GM23248 (cell line): Measurements from ENCODE around the gene UBE3B. TPM values are rescaled to one million over a fixed set of nuclear protein-coding genes. Genes with fewer than 3 reads are reported as not detected.

Source experiments
- DNase-seq: peaks from one replicate; pipeline ENCODE4 v3.0.0-alpha.2; 2015
- H2AFZ ChIP-seq: fragments of 200-600 bp; sonication (generic); 2 replicates; pipeline ENCODE4 v1.6.1; 2016; ENCODE audit warnings: antibody characterized with exemption
- H3F3A ChIP-seq: fragments of 200-600 bp; sonication (generic); 2 replicates; pipeline ENCODE4 v1.6.1; 2016; ENCODE audit warnings: mild to moderate bottlenecking, antibody characterized with exemption, mixed run types; ENCODE audit not compliant: insufficient read depth
- H3K27ac ChIP-seq: fragments of 200-600 bp; sonication (generic); 2 replicates; pipeline ENCODE4 v1.5.1; 2016; ENCODE audit warnings: mild to moderate bottlenecking
- H3K27me3 ChIP-seq: fragments of 200-600 bp; sonication (generic); replicated peaks from 2 replicates; pipeline ENCODE4 v1.6.1; 2016; ENCODE audit warnings: mild to moderate bottlenecking; ENCODE audit not compliant: insufficient read depth
- H3K36me3 ChIP-seq: fragments of 200-600 bp; sonication (generic); 2 replicates; pipeline ENCODE4 v1.6.1; 2016; ENCODE audit warnings: low read depth, mild to moderate bottlenecking
- H3K4me1 ChIP-seq: fragments of 200-600 bp; sonication (generic); 2 replicates; pipeline ENCODE4 v1.6.1; 2016; ENCODE audit warnings: mild to moderate bottlenecking; ENCODE audit not compliant: insufficient read depth
- H3K4me2 ChIP-seq: fragments of 200-600 bp; sonication (generic); one replicate; pipeline ENCODE4 v1.6.1; 2016; ENCODE audit warnings: mild to moderate bottlenecking; ENCODE audit not compliant: unreplicated experiment
- H3K4me3 ChIP-seq: fragments of 200-600 bp; sonication (generic); 2 replicates; pipeline ENCODE4 v1.5.1; 2016; ENCODE audit warnings: mild to moderate bottlenecking
- H3K79me2 ChIP-seq: fragments of 200-600 bp; sonication (generic); 2 replicates; pipeline ENCODE4 v1.6.1; 2016; ENCODE audit warnings: mild to moderate bottlenecking; ENCODE audit not compliant: insufficient read depth
- H3K9ac ChIP-seq: fragments of 200-600 bp; sonication (generic); 2 replicates; pipeline ENCODE4 v1.6.1; 2016; ENCODE audit warnings: mild to moderate bottlenecking
- H3K9me2 ChIP-seq: fragments of 200-600 bp; sonication (generic); 2 replicates; pipeline ENCODE4 v1.6.1; 2016; ENCODE audit warnings: mixed run types, mild to moderate bottlenecking, moderate library complexity; ENCODE audit not compliant: insufficient read depth
- H3K9me3 ChIP-seq: fragments of 200-600 bp; sonication (generic); one replicate; pipeline ENCODE4 v1.6.1; 2017; ENCODE audit warnings: low read depth
- H4K20me1 ChIP-seq: fragments of 200-600 bp; sonication (generic); 2 replicates; pipeline ENCODE4 v1.6.0; 2016; ENCODE audit not compliant: insufficient read depth
- EZH2 ChIP-seq: fragments of 200-600 bp; sonication (generic); IDR thresholded peaks from 2 replicates; pipeline ENCODE4 v1.6.1; 2018; ENCODE audit warnings: antibody characterized with exemption, mild to moderate bottlenecking; ENCODE audit not compliant: insufficient read depth, poor library complexity, severe bottlenecking
- EZH2phosphoT487 ChIP-seq: fragments of 200-600 bp; sonication (generic); IDR thresholded peaks from 2 replicates; pipeline ENCODE4 v1.6.1; 2018; ENCODE audit warnings: antibody characterized with exemption, moderate library complexity, mild to moderate bottlenecking, low read depth; ENCODE audit not compliant: insufficient read depth
- WGBS, 2 experiments: methylation state at CpG; one replicate each; pipeline ENCODE4 v1.1.6; 2015 to 2017; ENCODE audit warnings: low lambda C conversion rate in 2 of 2, low coverage in 1 of 2; ENCODE audit errors: missing lambda C conversion rate in 2 of 2; 5-methylcytosine and 5-hydroxymethylcytosine counted together
- in situ Hi-C: fragments of 300-500 bp; cut with MboI; formaldehyde crosslinking; loops from 2 replicates; pipeline ENCODE4 v1.15.0; 2020
- polyA plus RNA-seq: library from polyadenylated mRNA; unstranded; fragments of >200 nt; fragmentation: Nextera tagmentation; extraction: Ambion mirVana; gene quantifications from 2 replicates; pipeline ENCODE4 v1.2.1, GENCODE V29; 2016
- total RNA-seq: library from RNA; depleted of rRNA; stranded (reverse); fragments of >200 nt; shearing (Covaris generic); gene quantifications from 2 replicates; pipeline ENCODE4 v1.2.3, GENCODE V29; 2014

Gene UBE3B
- total and polyA plus RNA-seq, 2 experiments from 2014 or later: 32.0 to 38.3 TPM

DNA sequence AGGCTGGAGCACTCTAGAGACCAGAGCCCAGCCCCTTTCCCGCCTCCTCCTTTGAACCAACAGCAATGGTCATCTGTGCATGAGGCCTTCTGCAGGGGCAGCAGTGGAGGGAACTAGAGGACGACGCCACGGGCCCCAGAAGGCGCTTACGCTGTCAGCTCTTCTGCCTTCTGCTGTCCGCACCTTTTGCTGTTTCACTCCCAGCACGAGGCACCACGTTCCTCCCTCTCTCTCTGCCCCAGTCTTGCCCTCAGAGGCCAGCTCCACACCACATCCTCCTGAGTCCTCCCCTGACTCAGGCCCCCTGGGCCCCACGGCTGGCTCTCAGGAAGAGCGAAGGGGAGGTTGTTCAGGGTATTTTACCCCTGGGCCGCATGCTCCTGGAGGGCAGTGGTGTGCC, 80.4 kb downstream of the UBE3B start:
- Histone ChIP-seq H3K4me2 (no peak overlapping the region), H2AFZ (no peak overlapping the region), H3K4me1 (0 out of 2 replicates have a peak, but pooled peaks cover 4% of the 10 kb centered on the region), H3K9ac (no peak overlapping the region), H3K79me2 (no peaks in the 10 kb centered on the region), H3K9me2 (no peaks in the 10 kb centered on the region), H3K27me3 (peaks cover 26% of the 10 kb centered on the region), H3K36me3 (no peaks in the 10 kb centered on the region), H3K9me3 (no peaks in the 10 kb centered on the region), H3K27ac (no peak overlapping the region), H3K4me3 (no peak overlapping the region), H4K20me1 (no peaks in the 10 kb centered on the region), H3F3A (no peaks in the 10 kb centered on the region)
- WGBS, 2 experiments: 92 to 93% methylated on average over 12 of the region's 12 CpGs
- in situ Hi-C loops: no loop called here
- no peak for DNase-seq
- no peak for TF ChIP-seq EZH2phosphoT487
- TF ChIP-seq EZH2: no peak

DNA sequence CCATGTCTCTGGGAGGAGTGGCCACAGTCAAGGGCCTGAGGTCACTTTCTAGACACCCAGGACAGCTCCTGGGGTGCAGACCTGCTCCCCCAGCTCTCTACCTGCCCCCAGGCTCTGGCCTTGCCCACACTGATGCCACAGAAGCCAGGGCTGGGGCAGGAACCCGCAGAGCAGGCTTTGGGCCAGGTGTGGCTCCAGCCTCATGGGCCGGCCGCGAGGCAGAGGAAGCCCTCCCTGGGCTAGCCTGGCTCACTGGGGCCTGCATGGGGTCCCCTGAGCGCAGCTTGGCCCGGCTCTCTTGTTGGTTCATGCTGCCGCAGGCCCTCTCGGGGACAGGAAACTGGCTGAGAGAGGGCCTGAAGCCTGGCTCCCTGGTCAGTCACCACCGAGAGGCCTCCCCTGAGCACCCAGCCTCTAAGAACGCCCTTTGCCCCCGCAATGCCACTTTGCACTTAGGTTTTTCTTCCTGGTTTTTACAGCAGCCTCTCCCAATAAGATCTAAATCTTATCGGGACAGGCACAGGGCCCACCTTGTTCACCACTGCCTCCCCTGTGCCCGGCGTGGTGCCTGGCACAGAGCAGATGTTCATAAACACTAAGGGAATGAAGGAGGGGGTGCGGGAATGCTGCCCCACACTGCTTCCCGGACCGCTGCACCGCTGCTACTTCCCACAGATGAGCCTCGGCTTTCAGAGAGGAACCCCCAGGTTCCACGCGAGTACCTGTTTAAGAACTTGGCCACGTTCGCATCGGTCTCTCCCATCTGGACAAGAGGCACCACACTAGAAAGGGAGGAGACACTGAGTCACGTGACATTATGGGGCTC, 81.2 kb downstream of the UBE3B start:
- H3K79me2 ChIP-seq: no peaks in the 10 kb centered on the region
- H3K4me3 ChIP-seq: no peak overlapping the region
- H3K27me3 ChIP-seq: peaks cover 20% of the 10 kb centered on the region
- in situ Hi-C loops: no loop called here
- no peak overlapping the region for H3K4me2 ChIP-seq
- H4K20me1 ChIP-seq: no peaks in the 10 kb centered on the region
- no peaks in the 10 kb centered on the region for H3F3A ChIP-seq
- no peak overlapping the region for H3K9ac ChIP-seq
- no peak overlapping the region for H2AFZ ChIP-seq
- no peak for TF ChIP-seq EZH2
- no peak for TF ChIP-seq EZH2phosphoT487
- H3K27ac ChIP-seq: no peak overlapping the region
- no peaks in the 10 kb centered on the region for H3K36me3 ChIP-seq
- H3K9me2 ChIP-seq: no peaks in the 10 kb centered on the region
- WGBS, 2 experiments: 90 to 92% methylated on average over 25 of the region's 25 CpGs
- no peak for DNase-seq
- H3K9me3 ChIP-seq: no peaks in the 10 kb centered on the region
- H3K4me1 ChIP-seq: 0 out of 2 replicates have a peak, but pooled peaks cover 4% of the 10 kb centered on the region

DNA sequence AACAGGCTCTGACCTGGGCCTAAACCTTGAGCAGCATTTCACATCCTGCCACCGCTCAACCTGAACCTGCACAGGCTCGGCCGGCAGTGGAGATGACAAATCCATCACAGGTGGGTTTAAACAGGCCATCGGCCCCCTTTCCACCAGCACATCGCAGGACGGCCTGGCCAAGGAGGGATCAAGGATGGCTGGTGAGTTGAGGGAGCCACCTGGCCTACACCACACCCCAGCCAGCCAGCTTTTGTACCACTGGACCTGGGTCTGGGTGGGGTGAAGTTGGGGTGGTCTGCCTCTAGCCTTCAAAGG, 81.7 kb downstream of the UBE3B start:
- Histone ChIP-seq H3K27me3 (peaks cover 14% of the 10 kb centered on the region; the same call in 1 of the 2 replicates), H3K9me3 (no peaks in the 10 kb centered on the region), H3K27ac (no peak overlapping the region), H3K36me3 (no peaks in the 10 kb centered on the region), H2AFZ (no peak overlapping the region), H3F3A (no peaks in the 10 kb centered on the region), H3K79me2 (no peaks in the 10 kb centered on the region), H3K9me2 (no peaks in the 10 kb centered on the region), H3K4me3 (no peak overlapping the region), H3K9ac (no peak overlapping the region), H3K4me1 (0 out of 2 replicates have a peak, but pooled peaks cover 1% of the 10 kb centered on the region), H3K4me2 (no peak overlapping the region), H4K20me1 (no peaks in the 10 kb centered on the region)
- in situ Hi-C loops: no loop called here
- TF ChIP-seq EZH2 (no peak), EZH2phosphoT487 (no peak)
- no peak for DNase-seq
- 96 to 100% methylated on average over 6 of the region's 6 CpGs for WGBS, 2 experiments

DNA sequence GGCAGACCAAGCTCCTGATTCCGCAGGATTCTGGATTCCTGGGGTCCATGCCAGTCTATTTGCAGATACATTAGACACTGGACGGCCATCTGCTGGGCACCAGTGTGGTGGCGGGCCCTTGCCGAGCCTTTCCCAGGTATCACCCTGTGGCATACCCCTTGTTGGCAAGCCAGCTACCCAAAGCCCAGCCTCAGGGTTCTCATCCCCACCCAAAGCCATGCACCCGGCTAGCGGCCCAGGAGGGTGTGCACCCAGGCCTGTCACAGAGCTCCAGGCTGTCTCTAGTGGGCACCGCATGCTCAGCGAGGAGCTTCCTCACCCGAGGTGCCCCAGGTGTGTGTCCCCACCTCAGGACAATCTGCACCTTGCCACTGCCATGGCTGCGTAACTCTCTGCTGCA, 82.2 kb downstream of the UBE3B start:
- no peak for DNase-seq

More for the DNA sequence above, 82.2 kb downstream of the UBE3B start:
- in situ Hi-C loops: no loop called here
- no peak overlapping the region for H3K4me3 ChIP-seq
- H3K27ac ChIP-seq: no peak overlapping the region
- whole genome bisulfite sequencing, 2 experiments: 92 to 94% methylated on average over 10 of the region's 10 CpGs
- no peaks in the 10 kb centered on the region for H3K4me1 ChIP-seq
- H3F3A ChIP-seq: no peaks in the 10 kb centered on the region
- H3K9me3 ChIP-seq: no peaks in the 10 kb centered on the region
- H4K20me1 ChIP-seq: no peaks in the 10 kb centered on the region
- H3K27me3 ChIP-seq: peaks cover 10% of the 10 kb centered on the region; the same call in 1 of the 2 replicates
- H3K79me2 ChIP-seq: no peaks in the 10 kb centered on the region
- H3K9me2 ChIP-seq: no peaks in the 10 kb centered on the region
- no peaks in the 10 kb centered on the region for H3K36me3 ChIP-seq
- no peak overlapping the region for H3K9ac ChIP-seq
- TF ChIP-seq EZH2 (no peak), EZH2phosphoT487 (no peak)
- no peak overlapping the region for H2AFZ ChIP-seq
- H3K4me2 ChIP-seq: no peak overlapping the region
